GM23248 (cell line): ENCODE results near the gene BPIFA1.

Experiments
- EZH2 ChIP-seq: fragments of 200-600 bp; sonication (generic); IDR thresholded peaks from 2 replicates; pipeline ENCODE4 v1.6.1; 2018; ENCODE audit warnings: antibody characterized with exemption, mild to moderate bottlenecking; ENCODE audit not compliant: insufficient read depth, poor library complexity, severe bottlenecking
- EZH2phosphoT487 ChIP-seq: fragments of 200-600 bp; sonication (generic); IDR thresholded peaks from 2 replicates; pipeline ENCODE4 v1.6.1; 2018; ENCODE audit warnings: antibody characterized with exemption, moderate library complexity, mild to moderate bottlenecking, low read depth; ENCODE audit not compliant: insufficient read depth

- TF ChIP-seq EZH2 (no peak), EZH2phosphoT487 (no peak)
Observed at GRCh38 chr20:33246077-33246476, 10.3 kb downstream of the BPIFA1 start.
